SK-N-SH (cell line): ENCODE measurements around the gene ZNF613.
"Not testable (repeated sequence)": the region's sequence is repeated elsewhere in the genome, so short reads cannot be mapped to it uniquely, and the experiment has no call there.

Experiments used
- CTCF ChIP-seq: fragments of 200-600 bp; sonication (generic); IDR thresholded peaks from 2 replicates; pipeline ENCODE4 v1.6.1; 2017; ENCODE audit warnings: antibody characterized with exemption, mild to moderate bottlenecking, moderate library complexity
- FOXJ3 ChIP-seq: sonication (generic); formaldehyde crosslinking; IDR thresholded peaks from 2 replicates; pipeline ENCODE4 v1.5.1; 2020; ENCODE audit warnings: mild to moderate bottlenecking, missing genetic modification reagents
- MEF2A ChIP-seq: IDR thresholded peaks from 2 replicates; pipeline ENCODE4 v1.4.0; 2012; ENCODE audit warnings: low read depth, borderline replicate concordance
- POLR2AphosphoS5 ChIP-seq: IDR thresholded peaks from 2 replicates; pipeline ENCODE4 v1.6.1; 2012; ENCODE audit warnings: low read depth, low read length
- RAD21 ChIP-seq: IDR thresholded peaks from 2 replicates; pipeline ENCODE4 v1.6.1; 2012; ENCODE audit warnings: mild to moderate bottlenecking, low read length
- USF1 ChIP-seq: IDR thresholded peaks from 2 replicates; pipeline ENCODE4 v1.4.0; 2012; ENCODE audit warnings: low read depth, borderline replicate concordance
- USF2 ChIP-seq: fragments of 150-350 bp; IDR thresholded peaks from 2 replicates; pipeline ENCODE4 v1.6.1; 2017; ENCODE audit warnings: antibody characterized with exemption, low read length, low read depth, borderline replicate concordance

GRCh38 chr19:51907981-51908380, 19.3 kb upstream of the ZNF613 start:
- not testable (repeated sequence) for TF ChIP-seq USF1, CTCF, USF2, POLR2AphosphoS5, FOXJ3, RAD21, MEF2A
